NCI-H1436 (cell line): Measurements from ENCODE around the gene RABL3.
"Not testable (repeated sequence)": the region's sequence is repeated elsewhere in the genome, so short reads cannot be mapped to it uniquely, and the experiment has no call there.

Experiments
- DNase-seq: peaks from one replicate; lab custom pipeline; 2025; lab: John Stamatoyannopoulos, UW

Gene RABL3

GRCh38 chr3:120742198-120742848, at the start of gene RABL3, which contains the start of gene GTF2E1:
Gene RABL3 (minus strand): TSS chr3:120742516. CDS start chr3:120742507, 9 bp downstream.
Gene GTF2E1 (plus strand): TSS chr3:120742744. CDS start chr3:120750553, 7,809 bp downstream.
- DNase-seq: peak; percentile 100

- DNase-seq: no peak
Measured at GRCh38 chr3:120791913-120792312, 49.6 kb upstream of the RABL3 start.

DNA sequence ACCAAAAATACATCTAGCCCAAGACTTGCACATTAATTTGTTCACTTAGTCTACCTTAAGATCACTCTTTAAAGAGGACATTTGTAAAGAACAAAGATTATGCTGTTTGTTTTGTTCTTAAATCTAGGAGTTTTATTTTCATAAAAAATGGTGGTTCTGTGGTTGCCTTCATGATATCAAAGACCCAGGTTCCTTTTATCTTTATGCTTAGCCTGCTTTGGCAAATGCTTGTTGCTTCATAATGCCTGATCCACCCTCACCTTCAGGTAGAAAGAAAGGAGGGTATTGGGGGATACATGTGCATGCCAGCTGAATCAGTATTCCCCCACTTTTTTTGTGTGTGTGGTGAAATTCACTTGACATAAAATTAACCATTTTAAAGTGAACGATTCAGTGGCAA, 48.7 kb upstream of the RABL3 start:
- no peak for DNase-seq

- DNase-seq: not testable (repeated sequence)
Measured at GRCh38 chr3:120785832-120786231, 43.5 kb upstream of the RABL3 start.

GRCh38 chr3:120780977-120781376, 38.7 kb upstream of the RABL3 start:
- no peak for DNase-seq

DNA sequence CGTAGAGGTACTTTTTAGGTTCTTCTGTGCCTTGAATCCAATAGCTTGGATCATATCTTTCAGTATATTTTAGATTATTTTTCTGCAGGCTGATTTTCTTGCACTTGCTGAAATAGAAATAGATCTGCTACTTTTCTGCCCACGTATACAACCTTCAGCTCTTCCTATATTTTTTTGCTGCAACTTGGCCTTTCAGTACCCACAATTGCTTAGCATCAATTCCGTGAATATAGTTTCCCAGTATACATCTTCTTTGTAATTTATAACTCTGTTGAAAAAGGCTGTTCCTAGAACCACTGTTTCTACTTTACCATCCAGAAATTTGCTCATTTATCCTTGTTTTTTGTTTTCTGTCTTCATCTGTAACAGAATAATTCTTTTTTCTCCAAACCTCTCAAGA, 36.5 kb upstream of the RABL3 start:
- no peak for DNase-seq

GRCh38 chr3:120775411-120775810, 33.1 kb upstream of the RABL3 start:
- no peak for DNase-seq

- DNase-seq: no peak
Measured at GRCh38 chr3:120773932-120774331, 31.6 kb upstream of the RABL3 start.

DNA sequence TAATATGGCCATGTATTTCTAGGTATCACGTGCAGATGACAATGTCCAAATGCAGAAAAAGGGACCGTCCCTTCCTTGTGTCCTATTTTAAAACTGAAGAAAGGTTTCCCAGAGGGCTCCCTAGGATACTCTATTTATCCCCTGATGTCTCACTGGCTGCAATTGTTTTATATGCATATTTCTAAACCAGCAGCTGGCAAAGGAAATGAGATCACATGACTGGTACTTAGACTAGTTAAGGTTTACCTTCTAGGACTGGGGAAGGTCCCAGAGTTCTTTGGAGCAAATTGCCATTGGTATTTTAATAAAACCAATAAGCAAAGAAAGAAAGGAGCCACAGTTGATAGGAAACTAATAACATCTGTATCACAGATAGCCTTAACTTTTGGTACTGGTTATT, 29.8 kb upstream of the RABL3 start:
- no peak for DNase-seq

- DNase-seq: no peak
Measured at GRCh38 chr3:120770891-120771290, 28.6 kb upstream of the RABL3 start.

DNA sequence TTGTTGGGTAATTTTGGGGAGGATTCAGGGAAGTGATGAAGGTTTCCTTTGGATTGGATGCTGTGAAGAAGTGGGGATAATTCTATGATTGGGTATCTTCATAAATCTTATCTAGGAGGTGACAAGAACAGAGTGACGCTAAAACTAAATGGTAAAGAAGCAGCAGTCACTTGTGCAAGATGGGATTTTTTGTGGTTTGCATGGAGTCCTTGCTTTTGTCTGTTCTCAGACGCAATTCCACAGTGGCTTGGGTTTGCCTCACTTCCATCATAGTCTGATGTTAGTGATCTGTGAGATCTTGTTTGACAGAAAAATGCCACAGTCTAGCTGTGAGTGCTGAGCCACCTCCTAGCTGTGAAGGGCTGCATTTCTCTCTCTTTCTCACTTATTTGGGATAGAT, 27.1 kb upstream of the RABL3 start:
- no peak for DNase-seq

DNA sequence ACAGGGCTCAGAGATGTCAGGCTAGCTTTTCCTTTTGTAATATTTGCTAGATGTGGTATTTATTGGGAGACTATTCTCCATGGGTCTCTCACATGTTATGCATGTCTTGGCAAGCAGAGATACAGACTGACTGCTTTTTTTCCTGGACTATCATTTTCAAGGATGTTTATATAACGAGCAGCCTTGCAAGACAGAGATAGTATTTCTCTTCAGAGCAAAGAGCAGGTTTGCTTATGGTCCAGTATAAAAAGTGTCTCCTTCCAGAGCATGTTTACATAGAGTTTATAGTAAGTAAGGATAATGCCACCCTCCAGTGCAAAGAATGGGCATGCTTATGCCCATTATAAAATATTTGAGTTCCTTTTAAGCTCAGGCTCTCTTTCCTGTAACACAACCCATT, 24.8 kb upstream of the RABL3 start:
- DNase-seq: no peak

GRCh38 chr3:120766576-120766975, 24.3 kb upstream of the RABL3 start:
- DNase-seq: no peak

DNA sequence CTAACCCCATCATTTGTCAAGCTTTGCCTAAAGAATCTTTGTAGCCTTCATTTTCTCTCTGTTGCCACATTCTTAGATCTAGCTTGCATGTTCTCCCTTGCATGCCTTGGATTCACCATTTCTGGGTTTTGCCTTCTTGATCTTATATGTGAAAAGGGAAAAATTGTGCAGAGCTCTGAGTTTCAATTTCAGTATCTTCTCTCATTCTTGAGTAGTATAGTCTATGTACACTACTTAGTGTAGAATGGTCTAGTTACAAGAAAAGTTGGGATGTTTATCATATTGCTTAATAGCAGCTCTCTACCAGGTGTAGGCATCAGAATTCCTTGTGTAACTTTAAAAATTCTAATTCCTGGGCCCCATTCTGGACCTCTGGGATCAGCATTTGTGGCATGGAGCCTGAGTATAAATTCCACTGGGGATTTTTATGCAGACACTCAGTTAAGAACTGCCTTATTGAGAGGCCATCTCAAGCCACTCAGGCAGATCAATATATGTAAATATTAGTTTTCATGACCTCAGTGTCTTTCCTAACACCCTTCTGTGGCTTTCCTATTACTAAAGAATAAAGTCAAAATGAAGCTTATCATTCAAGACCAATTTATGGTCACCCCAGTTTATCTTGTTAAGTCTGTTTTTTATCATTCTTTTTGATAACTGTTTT, 23.6 kb upstream of the RABL3 start:
- no peak for DNase-seq

DNA sequence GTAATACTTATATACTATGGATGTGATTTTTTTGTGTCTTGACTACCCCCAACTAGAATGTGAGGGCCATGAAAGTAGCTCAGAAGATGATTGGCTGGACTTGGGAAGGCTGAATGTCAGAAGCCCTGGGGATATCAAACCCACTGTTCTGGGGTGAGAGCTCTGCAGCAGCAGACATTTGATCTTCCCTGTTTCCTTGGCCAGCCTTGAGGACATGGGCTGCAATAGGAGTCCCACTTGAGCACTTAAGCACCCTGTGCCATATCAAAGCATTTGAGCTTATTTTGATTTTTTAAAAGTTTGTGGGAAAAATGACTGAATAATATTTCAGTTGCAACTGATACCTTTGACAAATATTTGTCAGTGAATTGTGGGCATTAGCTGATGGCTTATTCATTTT, 21.9 kb upstream of the RABL3 start:
- DNase-seq: no peak

DNA sequence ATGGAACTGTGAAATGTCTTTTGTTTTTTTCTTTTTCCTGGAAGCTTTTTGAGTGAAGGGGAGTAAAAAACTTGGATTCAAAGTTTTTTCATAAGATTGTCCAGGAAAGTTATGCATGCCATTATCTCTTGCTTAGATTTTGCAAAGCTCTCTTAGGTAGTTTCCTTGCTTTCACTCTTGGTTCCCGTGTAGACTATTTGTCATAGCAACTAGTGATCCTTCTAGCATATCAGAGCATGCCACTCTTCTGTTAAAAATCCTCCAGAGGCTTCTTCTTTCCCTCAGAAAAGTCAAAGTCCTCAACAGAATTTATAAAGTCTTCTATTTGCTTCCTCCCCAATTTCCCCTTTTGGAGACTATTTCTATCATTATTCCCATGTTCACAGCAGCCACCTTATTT, 21.3 kb upstream of the RABL3 start:
- DNase-seq: no peak

- DNase-seq: no peak
Measured at GRCh38 chr3:120762615-120763014, 20.3 kb upstream of the RABL3 start.

- DNase-seq: not testable (repeated sequence)
Measured at GRCh38 chr3:120758551-120758950, 16.2 kb upstream of the RABL3 start.

GRCh38 chr3:120756061-120756460, 13.7 kb upstream of the RABL3 start:
- DNase-seq: no peak

- DNase-seq: no peak
Measured at GRCh38 chr3:120753810-120754209, 11.5 kb upstream of the RABL3 start.

DNA sequence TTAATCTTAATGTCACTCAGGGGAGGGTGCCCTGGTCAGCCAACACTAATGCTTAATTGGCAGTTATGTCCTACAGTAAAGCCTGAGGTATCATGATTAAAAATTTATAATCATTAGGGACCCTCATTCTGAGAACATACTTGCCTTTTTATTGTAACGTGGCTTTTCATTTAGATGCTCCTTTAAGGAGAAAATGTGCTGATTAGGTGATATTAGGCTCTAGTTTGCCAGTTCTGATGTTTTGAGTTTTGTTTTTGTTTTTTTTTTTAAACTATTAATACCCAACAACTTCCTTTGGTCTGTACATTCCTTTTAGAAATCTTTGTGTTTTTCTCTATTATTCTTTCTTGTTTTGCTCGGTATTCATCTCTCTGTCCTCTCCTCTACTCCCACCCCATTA, 10.5 kb upstream of the RABL3 start:
- no peak for DNase-seq

DNA sequence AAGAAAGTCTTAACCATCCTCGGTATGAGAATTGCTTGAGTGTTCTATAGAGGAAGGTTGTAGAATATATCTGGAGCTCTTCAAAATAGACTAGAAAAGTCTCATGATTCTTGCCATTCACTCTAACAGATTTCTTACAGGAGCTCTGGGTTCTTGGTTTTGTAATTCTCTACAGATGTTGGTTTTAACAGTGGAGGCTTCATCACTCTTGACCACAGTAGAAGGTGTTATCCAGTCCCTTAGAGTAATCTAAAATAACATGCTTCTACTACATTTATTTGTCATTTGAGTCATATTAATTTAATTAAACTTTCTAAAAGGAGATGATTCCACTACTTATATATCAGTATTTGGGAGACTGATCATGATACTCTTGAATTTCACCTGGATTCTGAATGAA, 9.9 kb upstream of the RABL3 start:
- DNase-seq: no peak

DNA sequence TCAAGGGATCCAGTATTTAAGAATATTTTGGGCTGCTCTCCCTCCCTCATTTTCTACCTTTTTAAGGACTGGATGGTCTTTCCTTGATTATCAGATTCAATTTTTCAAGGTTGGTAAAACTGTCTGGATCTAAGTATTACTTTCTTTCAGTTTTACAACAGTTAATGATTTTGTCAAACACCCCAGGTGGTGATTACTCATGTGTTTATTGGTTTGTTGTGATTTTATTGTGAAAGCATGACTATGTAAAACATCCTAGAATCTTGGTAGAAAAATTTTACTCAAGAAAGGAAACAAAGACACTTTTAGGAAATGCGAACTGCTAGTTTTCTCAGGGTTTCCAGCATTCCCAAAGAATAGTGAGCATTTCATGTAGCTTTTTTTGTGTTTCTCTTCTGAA, 7.5 kb upstream of the RABL3 start:
- no peak for DNase-seq

- no peak for DNase-seq
Measured at GRCh38 chr3:120745466-120745865, 3.1 kb upstream of the RABL3 start.
